A673 (cell line): ENCODE data around the gene XPO6. TPM values are rescaled to one million over a fixed set of nuclear protein-coding genes. Genes with fewer than 3 reads are reported as not detected.

ENCODE experiments used
- BruUV-seq: library from RNA; stranded (reverse); fragments of 400-500 nt; replicated peaks from 2 replicates; lab custom pipeline; 2021; lab: Mats Ljungman, UMichigan
- CTCF ChIA-PET: fragments of 300-600 bp; sonication (Branson Sonifier 250); formaldehyde crosslinking; loops from one replicate; lab custom pipeline; 2022; ENCODE audit warnings: antibody characterized with exemption; lab: Charles Lee
- POLR2A ChIA-PET: fragments of 300-600 bp; sonication (Branson Sonifier 250); formaldehyde crosslinking; loops from one replicate; lab custom pipeline; 2022; ENCODE audit warnings: antibody characterized with exemption; ENCODE audit not compliant: low non-redundant PET; lab: Charles Lee
- DNase-seq: peaks from one replicate; pipeline ENCODE4 v3.0.0-alpha.2; 2015; ENCODE audit warnings: low spot score
- H3K27ac ChIP-seq: fragments of 200-600 bp; sonication (generic); 2 replicates; pipeline ENCODE4 v1.5.1; 2016; ENCODE audit warnings: mixed run types, low read depth, mild to moderate bottlenecking, mixed read lengths, antibody characterized with exemption, low read length; ENCODE audit not compliant: poor library complexity, severe bottlenecking
- H3K27me3 ChIP-seq: fragments of 200-600 bp; sonication (generic); replicated peaks from 2 replicates; pipeline ENCODE4 v1.6.1; 2017; ENCODE audit warnings: mixed run types, low read depth, mild to moderate bottlenecking, mixed read lengths, antibody characterized with exemption, low read length; ENCODE audit not compliant: insufficient read depth, poor library complexity
- H3K36me3 ChIP-seq: fragments of 200-600 bp; sonication (generic); 2 replicates; pipeline ENCODE4 v1.6.1; 2016; ENCODE audit warnings: mixed run types, mild to moderate bottlenecking, mixed read lengths, antibody characterized with exemption, low read length; ENCODE audit not compliant: insufficient read depth, poor library complexity, severe bottlenecking
- H3K4me1 ChIP-seq: fragments of 200-600 bp; sonication (generic); 2 replicates; pipeline ENCODE4 v1.6.1; 2017; ENCODE audit warnings: mixed run types, mild to moderate bottlenecking, mixed read lengths, antibody characterized with exemption, low read length; ENCODE audit not compliant: insufficient read depth, poor library complexity, severe bottlenecking
- H3K4me3 ChIP-seq: fragments of 200-600 bp; sonication (generic); 2 replicates; pipeline ENCODE4 v1.5.1; 2016; ENCODE audit warnings: low read depth, mixed run types, mild to moderate bottlenecking, mixed read lengths, low read length; ENCODE audit not compliant: poor library complexity, severe bottlenecking
- H3K9me3 ChIP-seq: fragments of 200-600 bp; sonication (generic); 2 replicates; pipeline ENCODE4 v1.6.1; 2016; ENCODE audit warnings: mixed run types, low read depth, mild to moderate bottlenecking, mixed read lengths, antibody characterized with exemption, low read length; ENCODE audit not compliant: poor library complexity, severe bottlenecking
- CTCF ChIP-seq: fragments of 300-800, 200-600 bp; sonication (generic); conservative IDR thresholded peaks from 2 replicates; pipeline ENCODE4 v1.5.1; 2017; ENCODE audit warnings: low read depth, mild to moderate bottlenecking, antibody characterized with exemption, low read length, moderate library complexity, mixed read lengths
- EZH2 ChIP-seq: fragments of 200-600 bp; sonication (generic); IDR thresholded peaks from 2 replicates; pipeline ENCODE4 v1.6.1; 2017; ENCODE audit warnings: borderline replicate concordance, low read depth, mild to moderate bottlenecking, mixed read lengths, antibody characterized with exemption, low read length; ENCODE audit not compliant: poor library complexity, severe bottlenecking
- intact Hi-C: fragments of 100-400 bp; cut with micrococcal nuclease; formaldehyde crosslinking; loops from one replicate; pipeline ENCODE4 v1.10.0; 2022; ENCODE audit not compliant: unreplicated experiment
- total RNA-seq: library from RNA; stranded (reverse); gene quantifications from 2 replicates; pipeline ENCODE4 v1.2.3, GENCODE V29; 2021

Gene XPO6
- total RNA-seq, 1 experiment from 2014 or later: 155 TPM

GRCh38 chr16:28151180-28151579, 60.6 kb downstream of the XPO6 start:
- DNase-seq: no peak
- H3K27ac ChIP-seq: no peak overlapping the region
- H3K36me3 ChIP-seq: peaks cover 65% of the 10 kb centered on the region
- no peak overlapping the region for H3K4me3 ChIP-seq
- peaks cover under 1% of the 10 kb centered on the region for H3K4me1 ChIP-seq
- BruUV-seq: no TSS peak
- no peaks in the 10 kb centered on the region for H3K9me3 ChIP-seq
- ChIA-PET CTCF (no interaction called here), POLR2A (no interaction called here)
- no peaks in the 10 kb centered on the region for H3K27me3 ChIP-seq
- TF ChIP-seq CTCF: no peak
- TF ChIP-seq EZH2: no peak
- intact Hi-C loops: loop anchor here (5.0 to 10.0 kb wide), 2 partner anchors 41 to 46 kb away; no protein-coding TSS in a partner anchor

GRCh38 chr16:28149011-28149888, 62.5 kb downstream of the XPO6 start:
- POLR2A ChIA-PET: no interaction called here
- Histone ChIP-seq H3K27ac (no peak overlapping the region), H3K9me3 (no peaks in the 10 kb centered on the region), H3K4me1 (peaks cover 10% of the 10 kb centered on the region), H3K4me3 (no peak overlapping the region), H3K36me3 (peaks cover 54% of the 10 kb centered on the region), H3K27me3 (no peaks in the 10 kb centered on the region)
- TF ChIP-seq EZH2: no peak
- TF ChIP-seq CTCF: no peak
- no peak for DNase-seq
- BruUV-seq: no TSS peak
- CTCF ChIA-PET: no interaction called here
- intact Hi-C loops: no loop called here

- intact Hi-C loops: no loop called here
- Histone ChIP-seq H3K27ac (peak overlapping the region; percentile 2), H3K9me3 (no peaks in the 10 kb centered on the region), H3K4me1 (peaks cover 32% of the 10 kb centered on the region), H3K27me3 (no peaks in the 10 kb centered on the region), H3K36me3 (peaks cover 43% of the 10 kb centered on the region), H3K4me3 (no peak overlapping the region)
- POLR2A ChIA-PET: no interaction called here
- CTCF ChIA-PET: no interaction called here
- BruUV-seq: no TSS peak
- TF ChIP-seq CTCF: no peak
- no peak for TF ChIP-seq EZH2
- no peak for DNase-seq
Observed at GRCh38 chr16:28146536-28146935, 65.2 kb downstream of the XPO6 start.
